GM11168 (cell line): ENCODE measurements around the gene PDE7B.
"Not testable (repeated sequence)": the region's sequence is repeated elsewhere in the genome, so short reads cannot be mapped to it uniquely, and the experiment has no call there.

Source experiments
- in situ Hi-C: fragments of 300-500 bp; cut with MboI; formaldehyde crosslinking; loops from one replicate; pipeline ENCODE4 v1.12.0; 2022; ENCODE audit warnings: low sequenced_read_pairs; ENCODE audit not compliant: unreplicated experiment

The PDE7B gene

DNA sequence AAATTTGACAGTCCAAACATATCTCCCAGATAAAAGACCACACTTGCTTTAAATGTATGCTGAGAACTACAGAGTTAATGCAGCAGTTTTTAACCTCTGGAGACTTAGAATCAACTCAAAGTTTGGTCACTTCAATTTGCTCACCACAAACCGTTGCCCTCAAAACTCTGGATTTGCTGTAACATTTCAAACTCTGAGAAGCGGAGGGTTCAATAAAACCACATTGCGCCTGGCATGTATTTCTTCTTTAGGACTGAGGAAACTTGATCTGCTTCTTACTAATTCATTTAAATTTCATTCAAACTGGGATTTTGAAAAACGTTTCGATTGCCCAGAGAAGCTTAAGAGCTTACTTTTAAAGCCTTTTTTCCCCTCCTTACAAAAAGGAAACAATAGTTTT lies 282.8 kb downstream of the PDE7B start:
- in situ Hi-C loops, result no loop called here

DNA sequence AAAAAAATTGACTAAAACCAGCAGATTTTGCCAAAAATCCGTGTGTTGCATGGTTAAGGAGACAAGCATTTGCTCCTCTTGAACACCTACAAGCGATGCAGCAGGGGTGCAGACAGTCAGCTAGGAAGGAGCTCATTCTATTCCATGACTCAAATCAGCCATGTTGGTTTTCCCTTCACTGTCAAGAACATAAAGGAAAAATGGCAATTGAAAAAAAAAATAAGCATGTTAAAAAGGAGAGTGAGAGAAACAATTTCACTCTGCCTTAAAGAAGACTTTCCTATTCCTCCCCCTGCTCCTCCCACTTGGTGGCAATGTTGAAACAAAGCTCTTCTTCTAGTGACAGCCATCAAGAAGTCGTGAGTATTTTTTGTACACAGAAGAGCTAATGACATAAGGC lies 283.2 kb downstream of the PDE7B start:
- in situ Hi-C loops, result no loop called here

DNA sequence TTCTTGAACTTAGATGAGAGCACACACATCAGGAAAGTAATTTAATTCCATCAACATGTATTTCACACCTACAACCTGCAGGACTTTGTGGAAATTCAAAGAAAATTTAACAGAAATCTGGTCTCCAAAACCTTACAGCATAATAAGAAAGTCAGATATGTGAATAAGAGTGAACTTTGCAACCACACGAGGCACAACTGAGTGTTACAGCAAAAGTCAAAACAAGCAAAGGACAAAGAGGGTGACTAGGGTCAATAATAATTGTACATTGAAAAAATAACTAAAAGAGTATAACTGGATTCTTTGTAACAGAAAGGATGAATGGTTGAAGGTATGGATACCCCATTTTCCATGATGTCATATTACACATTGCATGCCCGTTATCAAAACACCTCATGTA lies 284.8 kb downstream of the PDE7B start:
- in situ Hi-C loops, result no loop called here

- in situ Hi-C loops, result no loop called here
Measured at GRCh38 chr6:136137008-136137692, 285.6 kb downstream of the PDE7B start.

DNA sequence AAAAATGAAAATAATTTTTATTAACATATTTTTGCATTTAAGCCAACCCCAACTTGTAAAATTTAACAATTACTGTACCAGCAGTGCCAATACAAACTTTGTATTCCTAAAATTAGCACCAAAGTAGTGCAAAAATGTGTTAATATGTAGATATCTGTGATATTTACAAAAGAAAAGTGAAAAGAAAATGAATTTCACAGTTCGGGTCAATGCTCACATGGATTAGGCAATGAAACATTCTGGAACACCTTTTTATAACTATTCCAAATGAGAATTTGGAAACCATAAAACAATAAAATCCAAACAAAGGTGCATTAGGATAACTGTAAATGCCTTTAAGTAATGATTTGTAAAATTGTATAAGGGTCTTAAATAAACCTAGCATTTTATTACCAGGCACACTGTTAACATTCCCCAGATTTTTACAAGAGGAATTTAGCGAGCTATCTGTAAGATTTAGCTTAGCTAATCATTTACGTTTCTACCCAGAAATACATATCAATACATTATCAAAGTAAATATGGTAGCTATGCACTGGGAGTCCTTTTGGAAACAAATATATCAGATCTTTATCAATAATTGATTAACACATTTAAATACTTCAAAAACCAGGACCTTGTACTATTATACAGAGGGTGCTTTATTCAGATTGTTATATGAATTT lies 286.4 kb downstream of the PDE7B start:
- in situ Hi-C loops, result no loop called here

GRCh38 chr6:136139111-136139510 lies 287.6 kb downstream of the PDE7B start:
- in situ Hi-C loops, result not testable (repeated sequence)

DNA sequence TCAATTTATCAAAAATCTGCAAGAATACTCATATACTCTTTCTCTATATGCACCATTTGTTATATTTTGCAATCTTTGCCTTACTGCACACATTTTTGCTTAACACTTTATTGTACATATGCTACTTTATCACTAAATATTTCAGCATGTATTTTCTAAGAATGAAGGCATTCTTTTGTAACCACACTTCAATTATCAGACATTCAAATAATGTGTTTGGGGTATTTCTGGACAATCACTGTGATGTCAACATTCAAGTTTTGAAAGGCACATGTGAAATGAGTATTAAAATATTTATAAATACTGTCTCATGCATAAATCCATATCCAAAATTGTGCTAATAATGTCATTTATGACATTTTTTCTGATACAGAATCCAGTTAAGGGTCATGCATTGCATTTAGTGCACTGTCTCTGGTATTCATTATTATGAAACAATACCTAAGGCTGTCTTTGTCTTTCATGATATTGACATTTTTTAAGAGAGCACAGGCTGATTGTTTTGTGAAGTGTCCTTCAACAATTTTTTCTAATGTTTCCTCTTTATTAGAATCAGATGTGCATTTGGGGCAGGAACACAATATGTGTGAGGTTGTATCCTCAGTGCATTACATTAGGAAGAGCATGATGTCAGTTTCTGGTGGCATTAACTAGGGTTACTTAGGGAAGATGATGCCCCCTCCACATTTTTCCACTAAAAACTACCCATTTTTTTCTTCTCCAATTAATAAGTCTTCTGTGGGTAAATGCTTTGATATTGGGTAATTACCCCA lies 292.9 kb downstream of the PDE7B start:
- in situ Hi-C loops, result no loop called here

GRCh38 chr6:136146130-136146529 lies 294.6 kb downstream of the PDE7B start:
- in situ Hi-C loops, result no loop called here

DNA sequence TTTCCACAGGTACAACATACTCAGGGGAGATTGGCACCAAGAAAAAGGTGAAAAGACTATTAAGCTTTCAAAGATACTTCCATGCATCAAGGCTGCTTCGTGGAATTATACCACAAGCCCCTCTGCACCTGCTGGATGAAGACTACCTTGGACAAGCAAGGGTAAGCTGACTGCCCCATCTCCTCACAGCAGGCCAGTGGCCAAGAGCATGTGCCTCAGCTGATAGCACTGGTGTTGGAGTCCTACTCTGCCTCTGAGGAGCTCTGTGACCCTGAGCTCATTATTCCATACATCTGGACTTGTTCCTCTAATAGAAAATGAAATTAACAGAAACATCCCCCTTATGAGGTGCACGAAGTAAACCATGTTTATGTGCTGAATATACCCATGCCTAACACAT lies 295.8 kb downstream of the PDE7B start:
- in situ Hi-C loops, result no loop called here

- in situ Hi-C loops, result no loop called here
Measured at GRCh38 chr6:136148051-136148450, 296.6 kb downstream of the PDE7B start.

DNA sequence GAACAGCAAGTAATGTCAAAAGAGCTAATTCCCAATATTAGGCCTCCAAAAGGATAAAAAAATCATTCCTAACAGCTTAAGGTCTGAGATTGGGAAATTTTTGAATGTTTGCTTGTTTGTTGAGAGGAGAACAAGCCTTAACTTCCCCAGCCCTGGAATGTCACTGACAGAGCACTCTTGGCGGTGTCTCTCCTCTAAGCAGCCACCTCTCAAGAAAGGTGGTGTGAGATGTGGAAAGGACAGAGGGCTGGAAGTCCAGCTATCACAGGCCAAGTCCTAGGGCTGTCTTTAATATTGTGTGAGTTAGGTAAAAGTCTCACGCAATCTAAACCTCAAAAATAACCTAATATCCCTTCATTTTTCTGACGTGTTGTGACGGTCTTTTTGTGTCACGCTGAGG lies 297.0 kb downstream of the PDE7B start:
- in situ Hi-C loops, result no loop called here

DNA sequence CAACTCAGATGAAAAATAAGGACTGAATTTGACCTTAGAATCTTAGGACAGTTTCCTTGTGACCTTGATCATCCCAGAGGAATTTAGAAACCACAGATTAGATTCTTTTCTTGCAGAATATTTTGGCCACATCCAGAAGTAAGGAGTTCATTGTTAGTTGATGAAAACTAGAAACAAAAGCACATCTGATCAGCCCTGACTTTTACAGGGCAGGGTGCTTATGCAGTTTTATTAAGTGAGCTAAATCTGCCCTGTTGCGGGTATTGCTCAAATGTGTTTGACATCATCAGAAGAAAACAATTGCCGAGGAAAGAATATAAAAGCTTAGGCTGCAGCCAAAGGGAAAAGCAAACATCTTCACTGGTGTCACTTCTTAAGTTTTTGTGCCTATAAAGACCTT lies 297.8 kb downstream of the PDE7B start:
- in situ Hi-C loops, result no loop called here

- in situ Hi-C loops, result no loop called here
Measured at GRCh38 chr6:136150961-136151360, 299.5 kb downstream of the PDE7B start.

GRCh38 chr6:136153707-136154375 lies 302.3 kb downstream of the PDE7B start:
- in situ Hi-C loops, result no loop called here

DNA sequence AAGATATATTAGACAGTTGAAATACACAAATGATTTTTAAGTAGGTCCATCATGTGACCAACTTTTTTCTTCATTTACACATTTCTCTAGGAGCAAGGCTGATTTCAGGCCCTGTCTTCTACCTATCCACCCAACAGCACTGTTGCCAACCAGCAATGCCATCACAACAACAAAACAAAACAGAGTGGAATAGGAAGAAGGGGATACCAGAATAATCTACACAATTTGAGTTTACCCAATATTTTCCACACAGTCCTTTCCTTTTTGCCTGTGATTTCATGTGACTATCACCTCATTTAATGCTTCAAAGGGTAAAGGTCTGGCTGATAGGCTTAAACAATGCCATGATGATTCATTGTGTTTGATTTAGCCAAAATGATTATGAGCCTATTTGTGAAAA lies 303.7 kb downstream of the PDE7B start:
- in situ Hi-C loops, result no loop called here

- in situ Hi-C loops, result no loop called here
Measured at GRCh38 chr6:136157743-136158142, 306.2 kb downstream of the PDE7B start.

GRCh38 chr6:136158387-136158821 lies 306.9 kb downstream of the PDE7B start:
- in situ Hi-C loops, result no loop called here

- in situ Hi-C loops, result no loop called here
Measured at GRCh38 chr6:136158971-136159370, 307.5 kb downstream of the PDE7B start.

DNA sequence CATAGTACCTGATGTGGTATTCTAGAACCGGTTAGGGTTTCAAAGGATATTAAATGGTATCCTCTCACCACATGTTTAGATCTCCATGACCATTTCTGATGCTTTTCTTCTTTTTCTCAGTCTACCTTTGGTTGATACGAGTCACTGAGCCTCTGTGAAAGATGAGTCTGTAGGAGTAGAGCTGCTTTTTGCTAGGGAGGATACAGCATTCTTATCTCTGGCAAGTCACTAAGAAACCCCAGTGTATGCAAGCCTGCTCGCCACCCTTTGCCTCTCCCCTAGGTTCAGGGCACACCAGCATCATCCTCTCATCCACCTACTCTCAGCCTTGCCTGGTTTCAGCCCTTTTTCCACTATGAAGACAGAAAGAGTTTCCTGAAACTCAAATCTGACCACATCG lies 308.7 kb downstream of the PDE7B start:
- in situ Hi-C loops, result no loop called here

- in situ Hi-C loops, result no loop called here
Measured at GRCh38 chr6:136161950-136162349, 310.4 kb downstream of the PDE7B start.

DNA sequence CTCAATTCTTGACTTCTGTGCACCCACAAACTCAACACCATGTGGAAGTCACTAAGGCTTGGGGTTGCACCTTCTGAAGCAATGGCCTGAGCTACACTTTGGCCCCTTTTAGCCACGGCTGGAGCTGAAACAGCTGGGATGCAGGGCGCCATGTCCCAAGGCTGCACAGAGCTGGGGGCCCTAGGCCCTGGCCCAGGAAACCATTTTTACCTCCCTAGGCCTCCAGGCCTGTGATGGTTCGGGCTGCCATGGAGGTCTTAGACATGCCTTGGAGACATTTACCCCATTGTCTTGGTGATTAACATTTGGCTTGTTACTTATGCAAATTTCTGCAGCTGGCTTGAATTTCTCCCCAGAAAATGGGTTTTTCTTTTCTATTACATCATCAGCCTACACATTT lies 311.8 kb downstream of the PDE7B start:
- in situ Hi-C loops, result no loop called here
